CD4-positive, alpha-beta T cell treated with Interleukin-4 for 4 hours (primary cell): ENCODE data around the gene SAMD4A.

Experiments
- DNase-seq: peaks from one replicate; pipeline ENCODE4 v3.0.0-alpha.2; 2020

SAMD4A gene

GRCh38 chr14:54566410-54567223, at the start of gene SAMD4A:
SAMD4A (plus strand) TSS chr14:54567128; CDS start chr14:54567917, 789 bp downstream.
- DNase-seq: peak; percentile 53

GRCh38 chr14:54524410-54524809, 42.5 kb upstream of the SAMD4A start:
- no peak for DNase-seq

- DNase-seq: no peak
Observed at GRCh38 chr14:54528973-54529372, 38.0 kb upstream of the SAMD4A start.

- DNase-seq: no peak
Observed at GRCh38 chr14:54529811-54530210, 37.1 kb upstream of the SAMD4A start.

- no peak for DNase-seq
Observed at GRCh38 chr14:54532111-54533012, 34.6 kb upstream of the SAMD4A start.

GRCh38 chr14:54533100-54533499, 33.8 kb upstream of the SAMD4A start:
- no peak for DNase-seq

GRCh38 chr14:54535126-54535525, 31.8 kb upstream of the SAMD4A start:
- DNase-seq: no peak

- DNase-seq: no peak
Observed at GRCh38 chr14:54535646-54536045, 31.3 kb upstream of the SAMD4A start.

GRCh38 chr14:54537651-54538050, 29.3 kb upstream of the SAMD4A start:
- no peak for DNase-seq

GRCh38 chr14:54538055-54538454, 28.9 kb upstream of the SAMD4A start:
- no peak for DNase-seq

- DNase-seq: no peak
Observed at GRCh38 chr14:54547583-54547982, 19.3 kb upstream of the SAMD4A start.

GRCh38 chr14:54548491-54548890, 18.4 kb upstream of the SAMD4A start:
- DNase-seq: no peak

- no peak for DNase-seq
Observed at GRCh38 chr14:54549862-54550261, 17.1 kb upstream of the SAMD4A start.

GRCh38 chr14:54550514-54550913, 16.4 kb upstream of the SAMD4A start:
- no peak for DNase-seq

- no peak for DNase-seq
Observed at GRCh38 chr14:54554401-54554800, 12.5 kb upstream of the SAMD4A start.

- DNase-seq: no peak
Observed at GRCh38 chr14:54555651-54556050, 11.3 kb upstream of the SAMD4A start.

GRCh38 chr14:54556535-54556934, 10.4 kb upstream of the SAMD4A start:
- DNase-seq: no peak

GRCh38 chr14:54562334-54562733, 4.6 kb upstream of the SAMD4A start:
- no peak for DNase-seq

GRCh38 chr14:54564071-54564867, 2.7 kb upstream of the SAMD4A start:
- DNase-seq: peak; percentile 54

- peak; percentile 42 for DNase-seq
Observed at GRCh38 chr14:54564868-54565784, 1.8 kb upstream of the SAMD4A start.

GRCh38 chr14:54565785-54566409, 1.0 kb upstream of the SAMD4A start:
- DNase-seq: peak; percentile 84
